IMR-90 (cell line): ENCODE data around the gene MMP24.

Source experiments
- CEBPB ChIP-seq: IDR thresholded peaks from 2 replicates; pipeline ENCODE4 v1.6.1; 2012; ENCODE audit warnings: low read depth, low read length, improper control_type of control experiment
- CTCF ChIP-seq: conservative IDR thresholded peaks from 2 replicates; pipeline ENCODE4 v1.5.1; 2012; ENCODE audit warnings: mild to moderate bottlenecking, low read depth, low read length, improper control_type of control experiment
- MXI1 ChIP-seq: IDR thresholded peaks from 2 replicates; pipeline ENCODE4 v1.6.1; 2012; ENCODE audit warnings: low read depth, mild to moderate bottlenecking, low read length, moderate library complexity, borderline replicate concordance
- POLR2A ChIP-seq: IDR thresholded peaks from 2 replicates; pipeline ENCODE4 v1.6.1; 2012; ENCODE audit warnings: mild to moderate bottlenecking, low read depth, low read length
- RAD21 ChIP-seq: IDR thresholded peaks from 2 replicates; pipeline ENCODE4 v1.6.1; 2012; ENCODE audit warnings: low read length, improper control_type of control experiment
- RFX5 ChIP-seq: IDR thresholded peaks from 2 replicates; pipeline ENCODE4 v1.8.0; 2012; ENCODE audit warnings: low read depth, mild to moderate bottlenecking, low read length, moderate library complexity

GRCh38 chr20:35279533-35280174 lies 53.2 kb downstream of the MMP24 start:
- TF ChIP-seq MXI1 (no peak), CTCF (no peak), POLR2A (no peak), CEBPB (no peak), RFX5 (no peak), RAD21 (no peak)
